Right lobe of liver (tissue), 6 donors: ENCODE results near the gene BTBD2. TPM values are rescaled to one million over a fixed set of nuclear protein-coding genes. Genes with fewer than 3 reads are reported as not detected.

Experiments
- ATAC-seq, 4 donors: fragments of 200-7000 bp; cut with Tn5 transposase; one replicate each; pipeline ENCODE4 v1.9.1; 2020; ENCODE audit warnings: mild to moderate bottlenecking in 4 of 4, moderate library complexity in 4 of 4
- DNase-seq, 3 donors: peaks; one replicate each; pipeline ENCODE4 v3.0.0-alpha.2; 2020
- H3K27ac ChIP-seq, 3 donors: fragments of 200-600 bp; one replicate each; pipeline ENCODE4 v1.8.0; 2022
- H3K27me3 ChIP-seq, 2 donors: fragments of 200-600 bp; one replicate each; pipeline ENCODE4 v1.8.0; 2022
- H3K36me3 ChIP-seq, 4 donors: fragments of 200-600 bp; sonication (generic) in 1 of 4; one replicate each; pipeline versions ENCODE4 v1.5.1 to v1.8.0; 2017 to 2022; ENCODE audit warnings: control low read depth in 1 of 4
- H3K4me1 ChIP-seq, 4 donors: fragments of 200-600 bp; sonication (generic) in 1 of 4; one replicate each; pipeline versions ENCODE4 v1.5.1 to v1.8.0; 2017 to 2022; ENCODE audit warnings: control low read depth in 1 of 4
- H3K4me3 ChIP-seq, 3 donors: fragments of 200-600 bp; one replicate each; pipeline ENCODE4 v1.8.0; 2022
- H3K9me3 ChIP-seq, 4 donors: fragments of 200-600 bp; sonication (generic) in 1 of 4; one replicate each; pipeline versions ENCODE4 v1.5.1 to v1.8.0; 2017 to 2022; ENCODE audit warnings: control low read depth in 1 of 4
- CTCF ChIP-seq, 4 donors: fragments of 200-600 bp in 3 of 4; fragments of 450-650 bp in 1 of 4; IDR thresholded peaks; one replicate each; pipeline versions ENCODE4 v1.5.1 to v1.8.0; 2016 to 2022; ENCODE audit warnings: antibody characterized with exemption in 4 of 4, mild to moderate bottlenecking in 2 of 4
- POLR2A ChIP-seq: fragments of 450-650 bp; IDR thresholded peaks from one replicate; pipeline ENCODE4 v1.6.1; 2017; ENCODE audit warnings: antibody characterized with exemption, mild to moderate bottlenecking
- WGBS: methylation state at CpG from one replicate; pipeline ENCODE4 v1.1.6; 2018; ENCODE audit warnings: low coverage, low lambda C conversion rate; ENCODE audit not compliant: insufficient coverage; ENCODE audit errors: missing lambda C conversion rate; 5-methylcytosine and 5-hydroxymethylcytosine counted together
- intact Hi-C, 2 donors: fragments of 100-400 bp; cut with DNase I; formaldehyde crosslinking; loops; one replicate each; pipeline versions ENCODE4 v1.11.2 to v1.14.1; 2022
- total RNA-seq, 6 experiments: library from RNA; depleted of rRNA in 2 of 6; stranded (reverse); fragments of >200 nt in 2 of 6; fragmentation: NEBNext Ultra II Directional in 3 of 6; extraction: Animal tissue kit (Norgen Biotek cat#: 25700) in 3 of 6; gene quantifications; one replicate each; pipeline versions ENCODE4 v1.1.0 to v1.2.4, GENCODE V29; 2016 to 2023
- donor health status: DM: no; HTN: yes; CAD: no.
- donor health status: DM: no; HTN: no; CAD: no.
- donor health status: DM: no; HTN: no; CAD: no.
- donor health status: DM: no; HTN: yes; CAD: no.
- donor health status: DM: no; HTN: yes; CAD: no.

Gene BTBD2
- total RNA-seq, 6 experiments from 2014 or later, result 22.2 to 42.6 (median 29.2) TPM

- Histone ChIP-seq H3K36me3 (no peaks in the 10 kb centered on the region), H3K4me1 (no peaks in the 10 kb centered on the region), H3K4me3 (no peak overlapping the region), H3K27ac (no peak overlapping the region), H3K27me3 (no peaks in the 10 kb centered on the region), H3K9me3 (no peaks in the 10 kb centered on the region)
- 86% methylated on average over 6 of the region's 23 CpGs for WGBS
- no peak for ATAC-seq
- no peak for TF ChIP-seq POLR2A
- no peak for TF ChIP-seq CTCF (IDR thresholded peaks at IDR 0.05)
- intact Hi-C loops, result no loop called here
- DNase-seq, result no peak
Observed at GRCh38 chr19:1962674-1963073, 52.8 kb downstream of the BTBD2 start.

GRCh38 chr19:1961000-1961883, 54.3 kb downstream of the BTBD2 start:
- DNase-seq (peak in 1 of 3 donors; percentile 49), ATAC-seq (peak in 3 of 4 donors; percentile 9 to 15 (median 11))
- Histone ChIP-seq H3K27ac (no peak overlapping the region), H3K36me3 (no peaks in the 10 kb centered on the region), H3K27me3 (no peaks in the 10 kb centered on the region), H3K9me3 (no peaks in the 10 kb centered on the region), H3K4me1 (no peaks in the 10 kb centered on the region), H3K4me3 (no peak overlapping the region)
- TF ChIP-seq POLR2A (no peak), CTCF (IDR thresholded peaks at IDR 0.05) (no peak)
- WGBS, result 73% methylated on average over 9 of the region's 42 CpGs
- intact Hi-C loops, result no loop called here

GRCh38 chr19:1959928-1960589, 55.5 kb downstream of the BTBD2 start:
- TF ChIP-seq CTCF (IDR thresholded peaks at IDR 0.05) (no peak), POLR2A (no peak)
- no peaks in the 10 kb centered on the region for H3K9me3 ChIP-seq

GRCh38 chr19:1957562-1958248, 57.8 kb downstream of the BTBD2 start:
- WGBS, result 91% methylated on average over 8 of the region's 40 CpGs
- no peak for TF ChIP-seq POLR2A
- no peak for TF ChIP-seq CTCF (IDR thresholded peaks at IDR 0.05)
- intact Hi-C loops, result no loop called here
- Histone ChIP-seq H3K27ac (no peak overlapping the region), H3K36me3 (no peaks in the 10 kb centered on the region), H3K4me3 (no peak overlapping the region), H3K4me1 (no peaks in the 10 kb centered on the region), H3K9me3 (no peaks in the 10 kb centered on the region), H3K27me3 (no peaks in the 10 kb centered on the region)
- ATAC-seq (no peak), DNase-seq (no peak)

More at GRCh38 chr19:1959928-1960589, 55.5 kb downstream of the BTBD2 start:
- H3K27ac ChIP-seq, result no peak overlapping the region
- WGBS, result 100% methylated on average over 1 of the region's 32 CpGs
- H3K4me3 ChIP-seq, result no peak overlapping the region
- ATAC-seq, result peak; percentile 46 to 60 (median 54)
- H3K27me3 ChIP-seq, result no peaks in the 10 kb centered on the region
- intact Hi-C loops, result no loop called here
- DNase-seq, result no peak
- no peaks in the 10 kb centered on the region for H3K4me1 ChIP-seq
- H3K36me3 ChIP-seq, result no peaks in the 10 kb centered on the region
